GM18507 (cell line): Measurements from ENCODE around the gene NUDT6.

ENCODE experiments used
- DNase-seq: peaks from one replicate; pipeline ENCODE4 v3.0.0; 2011; ENCODE audit warnings: low read depth; ENCODE audit not compliant: insufficient read length; ENCODE audit errors: extremely low spot score
- FAIRE-seq: peaks from 2 replicates; lab custom pipeline; 2011; peaks lifted over from hg19 to GRCh38; lab: Jason Lieb, UNC

Gene NUDT6

GRCh38 chr4:122917731-122918130, 4.7 kb downstream of the NUDT6 start:
- DNase-seq (no peak), FAIRE-seq (no peak)

GRCh38 chr4:122914938-122915337, 7.5 kb downstream of the NUDT6 start:
- FAIRE-seq: no peak

GRCh38 chr4:122914292-122914904, 8.0 kb downstream of the NUDT6 start:
- DNase-seq (no peak), FAIRE-seq (peak; percentile 76)

More at GRCh38 chr4:122914938-122915337, 7.5 kb downstream of the NUDT6 start:
- DNase-seq: no peak

- no peak for DNase-seq
- no peak for FAIRE-seq
These were observed 9.4 kb downstream of the NUDT6 start for GRCh38 chr4:122912810-122913575.

- FAIRE-seq: no peak
- no peak for DNase-seq
These were observed 10.8 kb downstream of the NUDT6 start for GRCh38 chr4:122911588-122911987.

GRCh38 chr4:122909683-122910082, 12.7 kb downstream of the NUDT6 start:
- no peak for DNase-seq
- no peak for FAIRE-seq

GRCh38 chr4:122908223-122908622, 14.2 kb downstream of the NUDT6 start:
- FAIRE-seq (no peak), DNase-seq (no peak)

GRCh38 chr4:122906859-122907305, 15.5 kb downstream of the NUDT6 start:
- no peak for DNase-seq
- no peak for FAIRE-seq

- FAIRE-seq (no peak), DNase-seq (no peak)
These were observed 18.6 kb downstream of the NUDT6 start for GRCh38 chr4:122903766-122904288.

GRCh38 chr4:122901247-122902010, 21.0 kb downstream of the NUDT6 start:
- DNase-seq (no peak), FAIRE-seq (no peak)

GRCh38 chr4:122900314-122900713, 22.1 kb downstream of the NUDT6 start:
- DNase-seq: no peak
- FAIRE-seq: no peak

- no peak for FAIRE-seq
These were observed 22.7 kb downstream of the NUDT6 start for GRCh38 chr4:122899682-122900081.

GRCh38 chr4:122898370-122899150, 23.8 kb downstream of the NUDT6 start:
- no peak for DNase-seq

More at GRCh38 chr4:122899682-122900081, 22.7 kb downstream of the NUDT6 start:
- no peak for DNase-seq

GRCh38 chr4:122896270-122896669, 26.1 kb downstream of the NUDT6 start:
- no peak for DNase-seq
- FAIRE-seq: peak; percentile 5

More at GRCh38 chr4:122898370-122899150, 23.8 kb downstream of the NUDT6 start:
- FAIRE-seq: no peak

- DNase-seq: no peak
- no peak for FAIRE-seq
These were observed 26.9 kb downstream of the NUDT6 start for GRCh38 chr4:122895336-122895995.

GRCh38 chr4:122894827-122895226, 27.6 kb downstream of the NUDT6 start:
- DNase-seq (no peak), FAIRE-seq (no peak)

GRCh38 chr4:122890147-122890795, 32.1 kb downstream of the NUDT6 start:
- DNase-seq (no peak), FAIRE-seq (no peak)

- DNase-seq (no peak), FAIRE-seq (no peak)
These were observed 32.7 kb downstream of the NUDT6 start for GRCh38 chr4:122889726-122890125.
